H9 (cell line): ENCODE results near the gene CES1. TPM values are rescaled to one million over a fixed set of nuclear protein-coding genes. Genes with fewer than 3 reads are reported as not detected.
"Not testable (repeated sequence)": the region's sequence is repeated elsewhere in the genome, so short reads cannot be mapped to it uniquely, and the experiment has no call there.

Experiments used
- DNase-seq: peaks from one replicate; pipeline ENCODE4 v3.0.0-alpha.2; 2017
- H2AFZ ChIP-seq: one replicate; pipeline ENCODE4 v1.6.1; 2013; ENCODE audit warnings: mild to moderate bottlenecking, low read length, control low read depth, moderate library complexity
- H2AK5ac ChIP-seq: 2 replicates; pipeline ENCODE4 v1.6.1; 2013; ENCODE audit warnings: low read length, control low read depth, mixed read lengths; ENCODE audit not compliant: insufficient read length
- H2BK120ac ChIP-seq: one replicate; pipeline ENCODE4 v1.6.1; 2013; ENCODE audit warnings: low read depth, mild to moderate bottlenecking, low read length, control low read depth, inconsistent platforms; ENCODE audit not compliant: poor library complexity, severe bottlenecking
- H2BK12ac ChIP-seq: 2 replicates; pipeline ENCODE4 v1.6.1; 2013; ENCODE audit warnings: low read length, control low read depth, mixed read lengths, low read depth; ENCODE audit not compliant: insufficient read length
- H2BK15ac ChIP-seq: 2 replicates; pipeline ENCODE4 v1.6.1; 2013; ENCODE audit warnings: low read depth, low read length, control low read depth
- H2BK20ac ChIP-seq: one replicate; pipeline ENCODE4 v1.6.1; 2013; ENCODE audit warnings: low read depth, mild to moderate bottlenecking, low read length, control low read depth, inconsistent platforms; ENCODE audit not compliant: poor library complexity, severe bottlenecking
- H2BK5ac ChIP-seq: 2 replicates; pipeline ENCODE4 v1.6.1; 2013; ENCODE audit warnings: low read length, control low read depth, mixed read lengths; ENCODE audit not compliant: insufficient read length
- H3K14ac ChIP-seq: 2 replicates; pipeline ENCODE4 v1.6.1; 2013; ENCODE audit warnings: low read length, control low read depth; ENCODE audit not compliant: insufficient read depth
- H3K18ac ChIP-seq: 2 replicates; pipeline ENCODE4 v1.6.1; 2013; ENCODE audit warnings: low read depth, mild to moderate bottlenecking, mixed read lengths, low read length, control low read depth; ENCODE audit not compliant: insufficient read length
- H3K23ac ChIP-seq: 2 replicates; pipeline ENCODE4 v1.6.1; 2013; ENCODE audit warnings: low read length, control low read depth, mixed read lengths, low read depth; ENCODE audit not compliant: insufficient read length
- H3K23me2 ChIP-seq: 2 replicates; pipeline ENCODE4 v1.6.1; 2013; ENCODE audit warnings: low read depth, mild to moderate bottlenecking, mixed read lengths, low read length, control low read depth; ENCODE audit not compliant: insufficient read length, poor library complexity, severe bottlenecking
- H3K27ac ChIP-seq: 2 replicates; pipeline ENCODE4 v1.5.1; 2013; ENCODE audit warnings: low read length, control low read depth, mixed read lengths, low read depth; ENCODE audit not compliant: insufficient read length
- H3K27me3 ChIP-seq: 2 replicates; pipeline ENCODE4 v1.6.1; 2013; ENCODE audit warnings: low read length, control low read depth, inconsistent platforms; ENCODE audit not compliant: insufficient read depth
- H3K4ac ChIP-seq: 2 replicates; pipeline ENCODE4 v1.6.1; 2013; ENCODE audit warnings: low read depth, mild to moderate bottlenecking, control low read depth, inconsistent platforms, low read length, moderate library complexity
- H3K4me1 ChIP-seq: 2 replicates; pipeline ENCODE4 v1.6.1; 2013; ENCODE audit warnings: low read length, control low read depth, inconsistent platforms; ENCODE audit not compliant: insufficient read depth
- H3K4me2 ChIP-seq: 2 replicates; pipeline ENCODE4 v1.6.1; 2013; ENCODE audit warnings: low read length, control low read depth, mixed read lengths; ENCODE audit not compliant: insufficient read length, insufficient read depth
- H3K56ac ChIP-seq: 2 replicates; pipeline ENCODE4 v1.6.1; 2013; ENCODE audit warnings: low read depth, mild to moderate bottlenecking, mixed read lengths, low read length, control low read depth; ENCODE audit not compliant: insufficient read length
- H3K79me1 ChIP-seq: 2 replicates; pipeline ENCODE4 v1.6.1; 2013; ENCODE audit warnings: low read depth, mild to moderate bottlenecking, moderate library complexity, low read length, control low read depth, inconsistent platforms; ENCODE audit not compliant: insufficient read depth, poor library complexity, severe bottlenecking
- H3K79me2 ChIP-seq: 2 replicates; pipeline ENCODE4 v1.6.1; 2013; ENCODE audit warnings: low read length, control low read depth, inconsistent platforms; ENCODE audit not compliant: insufficient read depth
- H3K9ac ChIP-seq: 2 replicates; pipeline ENCODE4 v1.6.1; 2013; ENCODE audit warnings: low read length, control low read depth, mixed read lengths; ENCODE audit not compliant: insufficient read length; ENCODE audit errors: extremely low read depth
- H3K9me3 ChIP-seq: one replicate; pipeline ENCODE4 v1.6.1; 2013; ENCODE audit warnings: low read depth, low read length, inconsistent platforms; ENCODE audit not compliant: control insufficient read depth
- H3T11ph ChIP-seq: one replicate; pipeline ENCODE4 v1.6.1; 2013; ENCODE audit warnings: mild to moderate bottlenecking, low read length, control low read depth, inconsistent platforms
- H4K20me1 ChIP-seq: one replicate; pipeline ENCODE4 v1.6.1; 2013; ENCODE audit not compliant: control insufficient read depth, insufficient read length, insufficient read depth
- H4K5ac ChIP-seq: 2 replicates; pipeline ENCODE4 v1.6.1; 2013; ENCODE audit warnings: low read depth, mild to moderate bottlenecking, mixed read lengths, low read length, control low read depth; ENCODE audit not compliant: insufficient read length
- H4K8ac ChIP-seq: replicated peaks from 2 replicates; pipeline ENCODE4 v1.6.1; 2013; ENCODE audit warnings: low read length, control low read depth, mixed read lengths, low read depth; ENCODE audit not compliant: insufficient read length
- H4K91ac ChIP-seq: 2 replicates; pipeline ENCODE4 v1.6.1; 2013; ENCODE audit warnings: low read depth, mild to moderate bottlenecking, moderate library complexity, mixed read lengths, low read length, control low read depth; ENCODE audit not compliant: insufficient read length
- H3K27ac Mint-ChIP-seq, 3 experiments: 2 replicates in 2 of 3; 3 replicates in 1 of 3; pipeline ENCODE4 v1.8.0; 2020 to 2021; ENCODE audit warnings: mixed read lengths in 3 of 3, mild to moderate bottlenecking in 1 of 3, moderate library complexity in 1 of 3
- H3K27me3 Mint-ChIP-seq: 2 replicates; pipeline ENCODE4 v1.8.0; 2021; ENCODE audit warnings: low read depth, mild to moderate bottlenecking, moderate library complexity, mixed read lengths
- H3K36me3 Mint-ChIP-seq, 3 experiments: 2 replicates in 2 of 3; 3 replicates in 1 of 3; pipeline ENCODE4 v1.8.0; 2020 to 2021; ENCODE audit warnings: low read depth in 3 of 3, mixed read lengths in 3 of 3; ENCODE audit not compliant: insufficient read depth in 1 of 3
- H3K4me1 Mint-ChIP-seq, 2 experiments: 2 replicates each; pipeline ENCODE4 v1.8.0; 2020; ENCODE audit warnings: mixed read lengths in 2 of 2
- H3K4me3 Mint-ChIP-seq, 2 experiments: 2 replicates in 1 of 2; 3 replicates in 1 of 2; pipeline ENCODE4 v1.8.0; 2020 to 2021; ENCODE audit warnings: mild to moderate bottlenecking in 2 of 2, mixed read lengths in 2 of 2, moderate library complexity in 1 of 2
- H3K9me3 Mint-ChIP-seq, 2 experiments: 2 replicates in 1 of 2; 3 replicates in 1 of 2; pipeline ENCODE4 v1.8.0; 2020; ENCODE audit warnings: mild to moderate bottlenecking in 2 of 2, mixed read lengths in 2 of 2, moderate library complexity in 1 of 2
- CTCF ChIP-seq: fragments of 200-600 bp; sonication (generic); conservative IDR thresholded peaks from 3 replicates; pipeline ENCODE4 v1.8.0; 2021; ENCODE audit warnings: antibody characterized with exemption, mild to moderate bottlenecking
- WGBS: extraction: QIAGEN DNeasy Blood & Tissue Kit; methylation state at CpG from one replicate; pipeline ENCODE4 v1.1.7; 2013; ENCODE audit warnings: missing lambda C conversion rate, low lambda C conversion rate, mixed read lengths; ENCODE audit not compliant: insufficient read length; ENCODE audit errors: extremely low coverage; 5-methylcytosine and 5-hydroxymethylcytosine counted together
- total RNA-seq: library from RNA; stranded (reverse); gene quantifications from 2 replicates; pipeline ENCODE4 v1.2.1, GENCODE V29; 2021

CES1 gene
- total RNA-seq, 1 experiment from 2014 or later: not detected

DNA sequence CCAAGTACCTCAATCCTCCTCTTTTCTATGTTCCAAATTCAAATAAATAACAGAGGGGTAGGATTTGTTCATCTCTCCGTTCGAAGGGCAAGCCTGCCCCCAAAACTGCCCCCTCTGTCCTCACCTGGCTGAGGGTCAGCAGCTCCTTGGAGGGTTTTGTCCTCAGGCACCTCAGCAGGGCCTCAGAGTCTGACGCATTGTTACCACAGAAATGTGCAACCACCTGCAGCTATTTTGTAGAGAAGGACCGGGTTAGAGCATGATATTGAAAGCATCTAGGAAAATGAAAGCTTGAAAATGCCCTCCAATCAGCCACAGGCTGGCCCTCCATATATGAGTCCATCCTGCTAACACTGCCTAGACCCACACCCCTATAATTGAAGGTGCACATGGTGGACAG lies 28.4 kb upstream of the CES1 start:
- H4K20me1 ChIP-seq: no peaks in the 10 kb centered on the region
- Mint-ChIP-seq H3K36me3 (no peaks in the 10 kb centered on the region), H3K4me3 (no peak overlapping the region), H3K27me3 (peaks cover 11% of the 10 kb centered on the region), H3K9me3 (no peaks in the 10 kb centered on the region; a peak in 1 of 5 replicates), H3K4me1 (no peaks in the 10 kb centered on the region), H3K27ac (no peak overlapping the region)
- H3K4me2 ChIP-seq: no peak overlapping the region
- H3K9me3 ChIP-seq: no peaks in the 10 kb centered on the region
- no peak for DNase-seq
- H3K56ac ChIP-seq: no peak overlapping the region
- no peaks in the 10 kb centered on the region for H3K79me2 ChIP-seq
- H2BK15ac ChIP-seq: no peak overlapping the region
- H2BK20ac ChIP-seq: no peak overlapping the region
- H3K4ac ChIP-seq: no peak overlapping the region
- H3K18ac ChIP-seq: no peak overlapping the region
- no peak overlapping the region for H2AFZ ChIP-seq
- H2BK120ac ChIP-seq: no peak overlapping the region
- TF ChIP-seq CTCF: no peak
- no peak overlapping the region for H2BK12ac ChIP-seq
- H3K23me2 ChIP-seq: no peaks in the 10 kb centered on the region
- H2AK5ac ChIP-seq: no peak overlapping the region
- no peaks in the 10 kb centered on the region for H3K27me3 ChIP-seq
- no peak overlapping the region for H4K8ac ChIP-seq
- no peak overlapping the region for H3T11ph ChIP-seq
- no peaks in the 10 kb centered on the region for H3K79me1 ChIP-seq
- H3K14ac ChIP-seq: no peak overlapping the region
- no peaks in the 10 kb centered on the region; the same call in 1 of the 2 replicates for H3K4me1 ChIP-seq
- no CpG with 5 or more reads among the region's 4 CpGs for WGBS
- no peak overlapping the region for H4K91ac ChIP-seq
- H3K9ac ChIP-seq: no peak overlapping the region
- H2BK5ac ChIP-seq: no peak overlapping the region
- H3K23ac ChIP-seq: no peak overlapping the region
- no peak overlapping the region for H3K27ac ChIP-seq
- no peak overlapping the region for H4K5ac ChIP-seq

- H4K91ac ChIP-seq, H2AFZ ChIP-seq, H3K4me2 ChIP-seq, H2AK5ac ChIP-seq, H3K4me1 ChIP-seq, H3K9me3 Mint-ChIP-seq, DNase-seq, H3K27ac ChIP-seq, H3K27me3 ChIP-seq, H3K9ac ChIP-seq, H3K79me1 ChIP-seq, H4K20me1 ChIP-seq, H2BK5ac ChIP-seq, H3K36me3 Mint-ChIP-seq, H3K79me2 ChIP-seq, H3K14ac ChIP-seq, H3K56ac ChIP-seq, H2BK15ac ChIP-seq, H3K18ac ChIP-seq, H2BK120ac ChIP-seq, H3K27ac Mint-ChIP-seq, H4K5ac ChIP-seq, H3K4me1 Mint-ChIP-seq, H2BK12ac ChIP-seq, H4K8ac ChIP-seq, H3T11ph ChIP-seq, H3K4ac ChIP-seq, H2BK20ac ChIP-seq, H3K23me2 ChIP-seq, H3K4me3 Mint-ChIP-seq, H3K9me3 ChIP-seq, H3K23ac ChIP-seq: not testable (repeated sequence)
- peaks cover 11% of the 10 kb centered on the region for H3K27me3 Mint-ChIP-seq
- WGBS: no CpG with 5 or more reads among the region's 1 CpG
These were observed 24.8 kb upstream of the CES1 start for GRCh38 chr16:55857650-55858049.
